ENCODE results near the gene MGLL. TPM values are rescaled to one million over a fixed set of nuclear protein-coding genes. Genes with fewer than 3 reads are reported as not detected.
"Not testable (repeated sequence)": the region's sequence is repeated elsewhere in the genome, so short reads cannot be mapped to it uniquely, and the experiment has no call there.

The MGLL gene
- polyA plus RNA-seq, 4 donors: 21.3 to 28.0 (median 26.9) TPM

- no peak for DNase-seq (ENCODE audit: low read depth in 4 of 4, low spot score in 2 of 4)
Observed at GRCh38 chr3:127668906-127669305, 153.4 kb downstream of the MGLL start.

DNA sequence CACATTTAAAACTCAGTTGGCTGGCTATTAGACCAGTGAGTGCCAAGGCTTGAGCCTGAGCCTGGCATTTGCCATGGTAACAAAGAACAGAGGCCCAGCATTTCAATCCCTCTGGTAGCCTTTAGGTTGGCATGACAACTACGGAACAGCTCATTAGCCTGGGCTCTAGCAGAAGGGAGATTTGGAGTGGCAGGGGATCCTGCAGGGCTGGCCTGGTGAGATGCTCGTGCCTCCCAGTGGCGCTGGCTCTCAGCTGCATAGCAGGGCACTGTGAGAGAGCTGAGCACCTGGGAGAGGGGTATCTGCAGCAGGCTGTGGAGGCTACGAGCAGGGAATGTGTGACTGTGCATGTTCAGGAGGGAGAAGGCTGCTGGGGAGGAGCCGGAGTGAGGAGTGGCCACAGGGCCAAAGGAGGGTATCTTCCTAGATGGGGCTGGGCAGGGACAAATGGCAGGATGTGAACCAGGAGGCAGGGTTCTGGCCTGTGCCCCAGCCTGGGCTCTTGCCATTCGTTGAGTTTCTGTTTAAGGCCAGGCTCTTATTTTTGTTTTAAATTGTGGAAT lies 155.1 kb downstream of the MGLL start:
- no peak for DNase-seq (ENCODE audit: low read depth in 4 of 4, low spot score in 2 of 4)

- no peak for DNase-seq (ENCODE audit: low read depth in 4 of 4, low spot score in 2 of 4)
Observed at GRCh38 chr3:127666676-127667075, 155.6 kb downstream of the MGLL start.

DNA sequence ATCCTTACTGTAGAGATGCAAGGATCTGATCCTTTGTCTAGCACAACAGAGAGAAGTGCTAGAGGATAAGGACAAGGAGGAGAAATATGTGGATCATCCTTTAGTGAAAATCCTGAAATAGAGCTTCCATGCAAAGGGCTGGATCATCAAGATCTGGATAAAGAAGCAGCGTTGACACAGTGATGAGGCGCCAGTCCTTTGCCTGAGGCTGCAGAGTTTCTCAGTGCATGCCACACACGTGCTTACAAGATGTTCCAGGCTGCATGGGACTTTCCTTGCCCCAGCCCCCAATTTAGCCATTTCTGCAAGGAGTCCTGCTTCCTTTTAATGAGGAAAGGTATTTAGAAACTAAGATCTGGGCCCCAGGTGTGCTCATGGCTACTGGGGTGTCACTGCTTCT lies 156.7 kb downstream of the MGLL start:
- no peak for DNase-seq (ENCODE audit: low read depth in 4 of 4, low spot score in 2 of 4)

DNA sequence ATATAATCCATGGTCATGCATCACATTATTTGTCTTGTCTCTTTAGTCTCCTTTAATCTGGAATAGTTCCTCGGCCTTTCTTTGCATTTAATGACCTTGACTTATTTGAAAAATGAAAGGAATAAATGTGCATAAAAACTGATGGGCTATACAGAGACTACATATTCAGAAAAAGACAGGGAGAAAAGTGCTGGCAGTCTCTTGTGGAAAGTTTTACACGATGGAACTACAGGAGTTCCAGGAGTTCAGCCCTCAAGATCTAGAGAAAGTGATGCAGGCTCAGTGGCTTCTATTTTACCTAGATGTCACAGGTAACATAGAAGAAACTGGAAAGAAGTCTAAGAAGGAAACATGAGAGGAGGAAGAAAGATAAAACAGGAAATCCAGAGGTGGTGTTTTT lies 157.2 kb downstream of the MGLL start:
- no peak for DNase-seq (ENCODE audit: low read depth in 4 of 4, low spot score in 2 of 4)

DNA sequence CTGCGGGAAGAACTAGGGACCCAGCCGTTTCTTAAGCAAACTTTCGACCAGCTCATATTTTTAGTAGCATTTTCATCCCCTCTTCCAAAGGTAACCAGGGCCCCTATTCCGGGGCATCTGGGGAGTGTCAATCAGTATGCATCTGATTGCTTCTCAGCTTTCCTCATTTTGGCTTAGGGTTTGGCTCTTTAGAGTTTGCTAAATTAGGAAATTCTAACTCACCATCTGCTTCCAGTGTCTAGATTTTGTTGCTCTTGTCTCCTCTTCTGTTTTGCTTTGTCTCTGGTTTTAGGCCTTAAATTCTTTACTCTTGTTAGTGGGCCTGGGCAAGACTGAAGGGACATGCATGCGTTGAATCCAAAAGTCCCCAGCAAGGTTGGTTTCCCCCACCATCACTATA lies 159.2 kb downstream of the MGLL start:
- DNase-seq (ENCODE audit: low read depth in 4 of 4, low spot score in 2 of 4): no peak

GRCh38 chr3:127662001-127662469 lies 160.3 kb downstream of the MGLL start:
- no peak for DNase-seq (ENCODE audit: low read depth in 4 of 4, low spot score in 2 of 4)

DNA sequence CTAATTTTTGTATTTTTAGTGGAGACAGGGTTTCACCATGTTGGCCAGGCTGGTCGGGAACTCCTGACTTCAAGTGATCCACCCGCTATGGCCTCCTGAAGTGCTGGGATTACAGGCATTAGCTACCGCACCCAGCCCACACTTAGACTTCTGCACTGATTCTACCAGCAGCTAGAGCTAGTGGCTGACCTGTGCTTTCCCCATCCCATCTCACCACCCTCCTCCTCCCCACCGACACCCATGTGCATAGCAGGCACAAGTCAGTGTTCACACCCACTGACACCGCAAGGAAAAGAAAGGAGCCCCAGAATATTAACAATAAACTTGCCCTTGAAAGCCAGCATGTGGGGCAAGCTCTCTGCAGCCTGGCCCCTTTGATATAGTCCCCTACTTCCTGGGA lies 160.7 kb downstream of the MGLL start:
- no peak for DNase-seq (ENCODE audit: low read depth in 4 of 4, low spot score in 2 of 4)

- no peak for DNase-seq (ENCODE audit: low read depth in 4 of 4, low spot score in 2 of 4)
Observed at GRCh38 chr3:127660621-127661251, 161.6 kb downstream of the MGLL start.

GRCh38 chr3:127658234-127658633 lies 164.1 kb downstream of the MGLL start:
- DNase-seq (ENCODE audit: low read depth in 4 of 4, low spot score in 2 of 4): no peak

DNA sequence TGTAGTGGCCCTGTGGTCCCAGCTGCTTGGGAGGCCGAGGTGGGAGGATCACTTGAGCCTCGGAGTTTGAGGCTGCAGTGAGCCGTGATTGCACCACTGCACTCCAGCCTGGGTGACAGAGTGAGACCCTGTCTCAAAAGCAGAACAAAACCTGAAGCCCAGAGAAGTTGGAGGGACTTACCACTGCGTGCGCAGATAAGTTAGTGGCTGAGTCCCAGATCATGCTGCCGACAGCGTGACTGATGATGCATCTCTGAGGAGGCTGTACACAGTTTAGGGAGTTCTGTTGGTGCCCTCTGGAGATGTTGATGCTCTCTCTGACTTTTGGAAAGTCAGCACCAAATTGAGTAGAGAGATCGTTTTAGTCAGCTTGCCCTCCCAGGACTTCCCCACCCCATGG lies 165.4 kb downstream of the MGLL start:
- DNase-seq (ENCODE audit: low read depth in 4 of 4, low spot score in 2 of 4): no peak

- no peak for DNase-seq (ENCODE audit: low read depth in 4 of 4, low spot score in 2 of 4)
Observed at GRCh38 chr3:127655641-127656040, 166.7 kb downstream of the MGLL start.

DNA sequence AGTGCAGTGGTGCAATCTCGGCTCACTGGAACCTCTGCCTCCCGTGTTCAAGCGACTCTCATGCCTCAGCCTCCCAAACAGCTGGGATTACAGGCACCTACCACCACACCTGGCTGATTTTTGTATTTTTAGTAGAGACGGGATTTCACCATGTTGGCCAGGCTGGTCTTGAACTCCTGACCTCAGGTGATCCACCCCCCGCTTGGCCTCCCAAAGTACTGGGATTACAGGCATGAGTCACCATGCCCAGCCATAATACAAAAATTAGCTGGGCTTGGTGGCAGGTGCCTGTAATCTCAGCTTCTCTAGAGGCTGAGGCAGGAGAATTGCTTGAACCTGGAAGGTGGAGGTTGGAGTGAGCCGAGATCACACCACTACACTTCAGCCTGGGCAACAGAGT lies 167.3 kb downstream of the MGLL start:
- not testable (repeated sequence) for DNase-seq (ENCODE audit: low read depth in 4 of 4, low spot score in 2 of 4)

GRCh38 chr3:127654374-127654773 lies 167.9 kb downstream of the MGLL start:
- no peak for DNase-seq (ENCODE audit: low read depth in 4 of 4, low spot score in 2 of 4)

DNA sequence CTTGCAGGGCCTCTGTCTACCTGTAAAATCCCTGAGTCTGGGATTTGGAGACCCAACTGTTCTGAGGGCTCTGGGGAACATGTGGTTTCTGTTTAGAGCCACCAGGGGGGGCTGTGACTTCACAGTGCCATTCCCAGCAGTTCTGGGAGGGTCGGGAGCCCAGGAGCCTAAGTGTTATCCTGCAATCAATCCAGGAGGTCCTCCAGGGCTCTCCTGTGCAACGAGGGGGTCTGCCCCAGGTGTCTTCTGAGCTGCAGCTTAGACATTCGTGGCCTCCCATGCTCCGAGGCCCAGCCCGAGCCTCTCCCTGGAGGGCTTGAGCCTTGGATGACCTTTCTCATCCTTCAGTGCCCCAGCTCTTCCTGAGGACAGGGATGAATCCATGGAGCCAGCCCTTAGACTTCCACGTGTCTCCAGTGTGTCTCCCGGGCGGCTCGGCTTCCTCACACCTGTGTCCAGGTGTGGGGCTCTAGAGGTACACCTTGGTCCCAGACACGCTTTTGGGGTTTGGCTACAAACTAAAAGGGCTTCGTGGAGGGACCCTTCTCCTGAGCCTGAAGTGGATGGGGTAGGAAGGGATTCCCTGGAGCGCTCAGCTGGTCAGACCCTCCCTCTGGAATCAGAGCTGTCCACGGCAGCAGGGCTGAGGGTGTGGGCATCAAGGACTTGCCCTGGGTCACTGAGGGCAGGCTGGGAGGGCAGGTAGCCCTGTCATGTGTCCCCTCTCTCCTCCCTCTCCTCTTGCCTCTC lies 169.9 kb downstream of the MGLL start:
- DNase-seq (ENCODE audit: low read depth in 4 of 4, low spot score in 2 of 4): peak in 1 of 4 donors; percentile 31

GRCh38 chr3:127651516-127652172 lies 170.7 kb downstream of the MGLL start:
- DNase-seq (ENCODE audit: low read depth in 4 of 4, low spot score in 2 of 4): no peak

- DNase-seq (ENCODE audit: low read depth in 4 of 4, low spot score in 2 of 4): no peak
Observed at GRCh38 chr3:127650236-127650635, 172.1 kb downstream of the MGLL start.

DNA sequence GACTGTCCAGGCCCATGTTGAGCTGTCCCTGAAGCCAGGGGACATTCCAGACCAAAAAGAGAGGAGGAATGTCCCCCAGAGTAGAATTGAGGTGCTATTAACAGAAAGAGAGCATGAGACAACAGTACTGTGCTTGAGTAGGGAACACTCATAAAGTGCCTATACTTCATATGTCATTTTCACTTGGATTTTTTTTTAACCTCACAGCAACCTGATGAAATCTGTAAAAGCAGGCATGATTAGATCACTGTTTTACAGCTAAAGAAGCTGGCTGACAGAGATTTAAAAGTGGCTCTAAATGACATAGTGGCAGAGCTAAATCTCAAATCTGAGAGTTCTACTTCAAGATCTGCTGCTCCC lies 174.5 kb downstream of the MGLL start:
- no peak for DNase-seq (ENCODE audit: low read depth in 4 of 4, low spot score in 2 of 4)

DNA sequence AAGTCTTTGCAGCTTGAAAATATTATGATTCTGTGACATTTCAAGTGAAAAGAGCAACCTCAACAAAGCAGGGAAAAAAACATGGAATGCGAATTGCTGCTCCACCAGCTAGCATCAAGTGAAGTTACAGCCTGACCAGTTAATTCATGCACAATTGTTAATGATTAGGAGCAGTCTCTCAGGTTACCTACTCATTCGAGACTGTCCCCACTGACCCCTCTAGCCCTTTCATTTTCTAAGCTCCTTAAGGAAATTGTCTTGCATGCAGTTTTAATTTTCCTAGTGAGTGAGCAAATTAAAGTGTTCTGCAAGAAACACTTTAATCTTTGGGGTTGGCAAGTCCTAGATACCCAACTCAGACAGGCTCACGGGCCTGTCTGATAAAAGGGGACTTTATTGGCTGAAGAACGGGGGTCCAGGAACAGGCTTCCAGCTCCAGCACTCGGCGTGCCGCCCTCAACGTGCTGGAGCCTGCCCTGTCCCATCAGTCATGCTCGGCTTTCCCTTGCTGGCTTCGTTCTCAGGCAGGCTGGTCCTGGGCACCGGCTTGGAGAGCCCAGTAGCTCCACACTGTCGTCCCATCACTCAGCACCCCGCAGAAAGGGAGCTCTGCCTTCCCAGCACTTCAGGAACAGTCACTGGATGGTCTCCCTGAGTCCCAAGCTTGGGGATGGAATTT lies 175.0 kb downstream of the MGLL start:
- peak in 1 of 4 donors; percentile 23 for DNase-seq (ENCODE audit: low read depth in 4 of 4, low spot score in 2 of 4)

GRCh38 chr3:127646501-127647046 lies 175.7 kb downstream of the MGLL start:
- DNase-seq (ENCODE audit: low read depth in 4 of 4, low spot score in 2 of 4): no peak
